Limb (tissue), 2 donors: ENCODE results near the gene GPSM3.
A peak's percentile ranks its signal among the peaks of the same experiment; 100 is the strongest.
"Not testable (repeated sequence)": the region's sequence is repeated elsewhere in the genome, so short reads cannot be mapped to it uniquely, and the experiment has no call there.

Experiments used
- DNase-seq, 2 donors: peaks; one replicate each; pipeline ENCODE4 v3.0.0-alpha.2; 2016; ENCODE audit errors: extremely low spot score in 2 of 2

The GPSM3 gene

DNA sequence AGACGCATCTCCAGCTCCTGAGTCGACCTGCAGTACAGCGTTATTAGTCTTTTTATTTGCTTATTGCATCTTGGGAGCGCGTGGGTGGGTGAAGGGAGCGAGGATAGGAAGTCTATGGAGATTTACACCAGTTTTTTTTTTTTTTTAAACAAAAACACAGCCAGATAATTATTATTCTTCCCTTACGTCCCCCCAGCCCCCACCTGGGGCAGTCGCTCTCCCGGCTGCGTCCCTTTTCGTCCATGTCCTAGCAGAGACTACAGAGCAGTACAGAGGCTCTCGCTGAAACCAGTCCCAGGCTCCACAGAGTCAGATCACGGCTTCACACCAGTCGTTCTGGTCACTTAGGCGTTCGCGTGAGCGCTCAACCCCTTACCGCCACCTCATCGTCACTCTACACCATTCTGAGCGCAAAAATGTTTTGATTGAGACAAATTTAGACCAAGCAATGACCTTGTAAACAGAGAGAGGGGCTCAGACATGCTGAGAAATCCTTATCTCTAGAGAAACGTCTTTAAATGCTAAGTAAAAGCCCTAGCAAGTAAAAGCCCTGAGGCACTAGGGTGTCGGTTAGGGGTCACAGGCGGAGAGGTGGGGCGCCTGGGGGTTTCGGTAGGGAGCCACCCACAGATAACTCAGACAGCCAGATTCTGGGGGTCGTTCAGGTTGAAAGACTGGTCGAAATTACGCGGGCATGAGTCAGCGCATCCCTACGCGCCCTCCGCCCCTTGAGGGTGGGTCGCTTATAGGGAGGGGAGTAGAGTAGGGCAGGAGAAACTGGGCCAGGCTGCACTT, 39.5 kb downstream of the GPSM3 start:
- peak in 1 of 2 donors; percentile 48 for DNase-seq

DNA sequence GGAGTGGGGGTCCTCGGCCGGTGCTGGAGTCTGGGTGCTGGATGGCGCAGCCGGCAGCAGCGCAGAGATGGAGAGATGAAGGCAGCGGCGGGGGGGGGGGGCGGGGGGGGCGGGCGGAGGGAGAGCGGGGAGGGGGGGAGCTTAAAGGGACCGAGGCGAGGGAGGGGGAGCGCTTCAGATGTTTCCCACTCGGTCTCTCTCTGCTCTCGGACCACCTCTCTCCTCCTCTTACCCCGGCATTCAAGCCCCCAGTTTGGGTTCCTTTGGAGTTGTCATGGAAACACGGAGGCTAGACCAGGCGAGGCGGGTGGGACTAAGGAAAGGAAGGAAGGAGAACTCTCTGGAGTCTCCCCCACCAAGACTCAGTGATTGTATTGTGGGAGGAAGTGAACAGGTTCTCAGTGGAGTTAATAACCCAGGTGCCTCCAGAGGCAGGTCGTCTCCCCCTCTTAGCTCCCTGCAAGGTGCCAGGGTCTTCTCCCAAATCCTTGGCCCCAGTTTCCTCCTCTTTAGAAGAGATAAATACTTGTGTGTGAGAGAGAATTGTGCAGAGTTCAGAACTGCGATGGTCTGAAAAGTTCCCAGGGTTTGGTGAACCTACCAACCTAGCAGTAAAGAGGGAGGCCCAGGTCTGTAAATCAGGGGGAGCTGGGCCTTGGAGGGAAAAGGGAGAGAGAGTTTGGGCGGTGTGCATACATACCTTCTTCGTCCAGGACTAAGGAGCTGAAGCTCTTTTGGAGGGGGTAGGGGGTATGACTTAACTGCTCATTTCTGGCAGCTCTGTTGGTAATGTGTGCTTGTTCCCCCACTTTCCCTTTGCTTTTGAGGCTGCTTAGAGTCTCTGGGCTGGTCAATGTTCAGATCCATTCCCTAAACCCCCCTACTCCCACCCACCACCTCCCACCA, 40.3 kb downstream of the GPSM3 start, which contains the start of gene PRRT1:
PRRT1 (minus strand) TSS at position 77 of the 906 bp plus-strand sequence. CDS start 112 bp downstream, outside the sequence.
- peak in 1 of 2 donors; percentile 49 for DNase-seq

DNA sequence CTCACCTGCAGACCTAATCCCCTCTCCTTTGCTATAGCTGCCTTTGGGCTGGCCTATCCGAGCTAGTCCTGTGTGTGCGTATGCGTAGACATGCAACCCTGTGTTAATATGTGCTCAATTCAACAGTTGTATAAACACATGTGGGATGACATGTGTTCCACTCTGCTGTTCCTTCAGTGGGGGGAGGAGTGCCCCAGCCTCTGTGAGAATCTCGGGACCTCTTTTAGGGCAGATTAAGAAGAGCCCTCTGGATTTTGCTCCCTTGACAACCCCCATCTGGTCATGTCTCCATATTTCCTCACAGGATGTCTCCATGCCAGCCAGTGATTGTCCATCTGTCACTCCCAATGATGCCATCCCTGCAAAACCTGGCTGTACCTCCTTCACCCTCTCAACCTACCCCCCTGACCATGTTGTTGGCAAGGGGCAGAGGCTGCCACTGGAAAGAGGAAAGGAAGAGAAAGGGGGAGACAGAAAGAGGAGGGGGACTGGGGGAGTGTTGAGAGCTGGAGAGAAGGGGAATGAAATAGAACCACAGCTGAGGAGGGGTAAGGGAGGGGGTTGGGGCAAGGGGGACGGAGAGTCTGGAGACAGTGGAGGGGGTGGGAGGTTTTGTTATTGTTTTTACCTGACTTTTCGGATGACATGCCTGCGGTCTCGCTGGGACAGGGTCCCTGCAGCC, 41.1 kb downstream of the GPSM3 start:
- peak in 1 of 2 donors; percentile 42 for DNase-seq

DNA sequence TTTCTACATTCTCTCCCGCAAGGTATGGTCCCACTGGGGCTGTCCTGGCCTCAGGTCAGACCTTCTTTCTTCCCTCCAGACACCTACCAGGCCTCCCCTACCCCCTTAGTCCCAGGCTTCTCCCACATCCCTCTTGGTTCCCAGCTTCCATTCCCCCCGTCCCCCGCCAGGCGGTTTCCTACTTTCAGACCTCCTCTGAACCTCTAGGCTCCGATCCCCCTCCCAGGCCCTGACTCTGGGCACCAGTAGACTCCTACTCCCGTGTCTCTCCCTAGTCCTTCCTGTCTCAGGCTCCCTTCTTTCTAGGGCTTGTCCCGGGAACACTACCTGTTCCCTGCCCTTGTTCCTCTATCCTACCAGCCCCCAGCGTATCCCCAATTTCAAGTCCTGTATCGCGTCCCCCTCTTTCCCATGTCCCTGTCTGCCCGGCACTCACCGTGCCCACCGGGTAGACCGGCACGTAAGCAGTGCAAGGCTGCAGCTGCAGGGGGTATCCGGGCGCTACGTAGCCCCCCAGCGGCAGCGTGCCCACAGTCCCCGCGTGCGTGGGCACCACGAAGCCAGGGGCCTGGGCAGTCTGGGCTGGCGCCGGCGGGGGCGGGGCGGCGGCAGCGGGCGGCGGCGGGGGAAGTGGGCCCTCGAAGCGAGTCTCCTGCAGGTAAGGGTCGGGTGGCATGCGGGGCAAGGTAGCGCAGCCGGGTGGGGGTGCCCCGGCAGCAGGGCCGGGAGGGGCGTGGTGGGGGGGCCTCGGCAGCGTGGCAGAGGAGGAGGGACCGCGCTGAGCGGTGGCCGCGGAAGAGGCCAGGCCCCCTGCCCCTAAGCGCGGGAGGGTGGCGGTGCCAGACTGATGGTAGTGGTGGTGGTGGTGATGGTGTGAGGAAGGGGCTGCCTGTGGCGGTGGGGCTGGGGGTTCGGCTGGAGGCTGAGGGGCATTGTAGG, 42.2 kb downstream of the GPSM3 start:
- peak in 1 of 2 donors; percentile 42 for DNase-seq

DNA sequence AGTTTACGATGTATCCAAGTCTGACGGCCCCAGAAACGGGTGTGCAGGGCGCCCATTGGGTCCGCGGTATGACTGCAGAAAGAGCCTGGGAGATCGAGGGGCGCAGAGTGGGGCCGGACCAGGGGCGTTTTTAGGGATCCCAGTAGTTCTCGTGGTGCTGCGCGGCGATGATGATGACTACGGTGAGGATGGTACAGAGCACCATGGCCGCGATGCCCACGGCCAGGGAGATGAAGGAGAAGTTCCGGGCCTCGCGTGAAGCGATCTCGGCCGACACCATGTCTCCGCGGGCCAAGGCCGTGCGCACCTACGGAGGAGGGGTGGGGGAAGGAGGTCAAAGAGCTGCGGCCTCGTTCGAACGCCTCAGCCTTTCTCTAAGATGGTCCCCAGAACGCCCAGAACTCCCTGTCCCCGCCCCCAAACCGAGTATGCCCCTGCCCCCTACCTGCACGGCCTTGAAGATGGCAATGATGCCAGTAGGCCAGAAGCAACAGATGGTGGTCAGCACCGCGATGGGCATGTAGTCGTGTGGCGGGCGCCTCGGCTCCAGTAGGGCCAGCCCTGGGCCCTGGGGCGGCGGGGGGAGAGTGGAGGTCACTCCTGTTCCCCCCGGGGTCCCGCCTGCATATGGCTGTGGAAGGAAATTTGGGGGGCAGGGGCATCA, 43.2 kb downstream of the GPSM3 start:
- DNase-seq = no peak

DNA sequence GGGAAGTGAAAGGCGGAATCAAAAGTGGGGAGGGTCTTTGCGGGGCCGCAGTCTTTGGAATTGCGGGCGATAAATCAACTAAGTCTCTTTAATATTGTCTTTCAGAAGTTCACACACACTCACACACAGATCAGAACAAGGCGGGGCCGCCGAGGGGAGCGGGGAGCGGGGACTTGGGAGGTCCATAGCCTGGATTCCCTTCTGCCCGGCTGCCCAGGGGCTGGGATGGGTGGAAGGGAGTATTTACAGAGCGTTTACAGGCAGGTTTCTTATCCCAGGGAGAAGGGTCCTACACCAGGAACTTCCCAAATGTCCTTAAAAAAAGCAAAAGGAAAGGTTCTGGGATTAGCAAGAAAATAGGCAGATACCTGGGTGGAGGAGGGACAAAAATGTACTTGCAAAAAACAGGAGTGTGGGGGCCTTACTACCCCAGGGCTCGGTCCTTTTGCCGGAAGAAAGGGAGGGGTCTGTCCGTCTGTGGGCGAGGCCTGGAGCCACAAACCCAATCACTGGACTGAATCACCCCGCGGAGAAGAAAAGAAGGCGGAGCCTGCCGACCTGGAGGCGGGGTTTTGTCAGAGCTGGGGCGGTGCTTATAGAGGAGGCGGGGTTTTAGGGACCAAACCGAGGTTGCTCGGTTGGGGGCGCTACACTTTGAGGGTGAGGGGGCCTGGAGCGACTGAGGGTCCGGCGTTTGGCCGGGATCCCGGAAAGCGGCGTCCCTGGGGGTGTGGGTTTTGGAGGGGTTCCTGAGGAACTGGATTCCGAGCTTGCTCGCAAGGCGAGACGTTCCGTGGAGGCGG, 44.0 kb downstream of the GPSM3 start:
- DNase-seq = peak in 1 of 2 donors; percentile 86

DNA sequence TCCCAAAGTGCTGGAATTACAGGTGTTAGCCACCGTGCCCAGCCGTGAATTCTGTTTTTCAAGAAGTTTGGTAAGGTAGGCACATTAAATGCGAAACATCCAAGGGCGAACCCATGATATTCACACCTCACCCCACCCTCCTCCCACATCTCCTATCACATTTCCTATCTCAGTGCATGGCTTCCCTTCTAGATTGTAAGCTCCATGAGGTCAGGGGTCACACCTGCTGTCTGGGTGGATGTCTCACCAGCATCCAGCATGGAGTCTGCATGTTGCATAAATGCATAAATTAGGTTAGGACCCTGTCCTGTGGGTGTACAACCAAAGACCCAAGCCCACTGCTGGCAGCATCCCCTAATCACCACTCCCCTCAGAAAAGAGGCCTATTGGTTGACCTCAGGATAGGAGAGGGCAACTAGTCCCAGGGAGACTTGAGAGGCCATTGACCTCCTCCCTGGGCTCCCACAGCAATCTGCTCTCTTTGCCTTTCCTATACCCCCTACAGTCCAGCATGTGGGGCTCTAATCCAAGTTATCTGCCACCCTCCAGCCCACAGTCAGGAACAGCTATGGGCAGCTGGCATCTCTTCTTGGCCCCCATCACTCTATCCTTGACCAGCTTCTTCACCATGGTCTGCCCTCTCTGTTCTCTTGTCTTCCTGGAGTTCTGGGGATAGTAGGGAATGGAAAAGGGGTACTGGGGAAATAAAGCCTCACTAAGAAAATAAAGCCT, 44.9 kb downstream of the GPSM3 start:
- DNase-seq = no peak

DNA sequence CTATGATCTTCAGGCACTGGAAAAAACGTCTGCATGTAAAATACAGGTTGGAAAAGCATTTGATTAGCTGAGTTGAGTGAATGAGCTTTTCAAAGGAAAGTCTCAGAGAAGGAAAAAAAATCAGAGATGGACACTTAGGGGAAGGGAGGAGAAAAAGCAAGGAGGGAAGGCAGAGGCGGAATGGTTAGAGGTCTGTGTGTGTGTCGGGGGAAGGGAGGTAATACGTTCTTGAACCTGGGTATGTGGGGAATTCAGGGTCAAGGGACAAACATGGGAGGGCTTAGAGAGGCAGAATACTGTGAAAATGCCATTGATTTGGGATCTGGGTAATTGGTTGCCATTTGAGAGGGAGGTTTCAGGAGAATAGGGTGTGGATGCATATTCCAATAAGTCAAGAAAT, 45.8 kb downstream of the GPSM3 start:
- no peak for DNase-seq

DNA sequence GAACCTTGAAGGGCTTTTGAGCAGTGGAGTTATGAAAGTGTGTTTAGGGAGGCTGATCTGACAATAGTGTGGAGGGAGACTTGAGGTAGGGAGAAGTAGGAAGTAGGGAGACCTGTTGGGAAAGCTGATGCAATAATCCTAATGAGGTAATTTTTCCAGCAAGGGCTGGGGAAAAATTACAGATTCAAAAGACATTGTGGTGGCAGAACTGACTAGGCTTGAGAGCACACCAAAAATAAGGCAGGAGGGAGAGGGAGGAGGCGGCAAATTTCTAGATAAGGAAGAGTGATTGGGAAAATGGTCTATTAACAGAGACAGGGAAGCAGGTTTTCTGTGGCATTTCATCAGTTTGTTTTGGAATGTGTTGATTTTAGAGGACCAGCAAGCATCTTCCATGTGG, 46.2 kb downstream of the GPSM3 start:
- DNase-seq = no peak

DNA sequence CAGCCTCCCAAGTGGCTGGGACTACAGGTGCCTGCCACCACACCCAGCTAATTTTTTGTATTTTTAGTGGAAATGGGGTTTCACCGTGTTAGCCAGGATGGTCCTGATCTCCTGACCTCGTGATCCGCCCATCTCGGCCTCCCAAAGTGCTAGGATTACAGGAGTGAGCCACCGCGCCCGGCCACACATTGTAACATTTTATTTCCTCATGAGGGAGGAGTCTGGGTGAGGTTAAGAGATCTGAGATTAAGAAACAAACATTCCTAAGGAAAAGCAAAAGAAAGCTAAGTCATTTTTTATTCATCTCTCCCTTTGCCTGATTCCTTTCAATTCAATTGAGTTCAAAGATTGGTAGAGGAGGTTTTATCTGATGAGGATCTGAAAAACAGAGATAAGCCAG, 48.2 kb downstream of the GPSM3 start:
- DNase-seq = not testable (repeated sequence)
